Stimulated activated CD4-positive, alpha-beta T cell treated with anti-CD3 and anti-CD28 coated beads, Interleukin-2, amount 100 ng/mL, for 24 hours (primary cell): ENCODE results near the gene TEX101.
A peak's percentile ranks its signal among the peaks of the same experiment; 100 is the strongest.
"Not testable (repeated sequence)": the region's sequence is repeated elsewhere in the genome, so short reads cannot be mapped to it uniquely, and the experiment has no call there.

Source experiments
- DNase-seq, 2 donors: peaks; one replicate each; pipeline ENCODE4 v3.0.0-alpha.2; 2020

The TEX101 gene

GRCh38 chr19:43422000-43422688 is 7.5 kb downstream of the TEX101 start:
- no peak for DNase-seq

- DNase-seq: no peak
These were observed 8.0 kb downstream of the TEX101 start for GRCh38 chr19:43422689-43423066.

- no peak for DNase-seq
These were observed 9.1 kb downstream of the TEX101 start for GRCh38 chr19:43423779-43424178.

- no peak for DNase-seq
These were observed 11.1 kb downstream of the TEX101 start for GRCh38 chr19:43425567-43426392.

GRCh38 chr19:43429395-43429794 is 14.7 kb downstream of the TEX101 start:
- DNase-seq: no peak

GRCh38 chr19:43430142-43430710 is 15.5 kb downstream of the TEX101 start:
- no peak for DNase-seq

DNA sequence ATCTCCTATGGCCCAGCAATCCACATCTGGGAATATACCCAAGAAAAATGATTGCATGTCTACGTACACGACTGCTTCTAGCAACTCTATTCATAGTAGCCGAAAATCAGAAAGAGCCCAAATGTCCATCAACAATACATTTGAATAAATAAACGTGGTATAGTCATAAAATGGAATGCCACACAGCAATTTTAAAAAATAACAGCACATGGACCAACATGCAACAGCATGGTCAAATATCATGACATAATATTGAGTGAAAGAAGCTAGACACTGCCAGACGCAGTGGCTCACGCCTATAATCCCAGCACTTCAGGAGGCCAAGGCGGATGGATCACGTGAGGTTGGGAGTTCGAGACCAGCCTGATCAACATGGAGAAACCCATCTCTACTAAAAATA is 16.3 kb downstream of the TEX101 start:
- no peak for DNase-seq

DNA sequence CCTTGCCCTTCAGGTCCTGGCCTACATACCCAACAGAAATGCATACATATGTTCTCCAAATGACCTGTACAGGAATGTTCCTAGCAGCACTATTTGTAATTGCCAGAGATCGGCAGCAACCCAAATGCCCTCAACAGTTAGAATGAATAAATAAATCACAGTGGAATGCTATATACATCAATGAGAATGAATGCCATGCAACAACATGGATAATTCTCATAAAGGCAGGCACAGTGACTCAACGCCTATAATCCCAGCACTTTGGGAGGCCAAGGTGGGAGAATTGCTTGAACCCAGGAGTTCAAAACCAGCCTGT is 18.6 kb downstream of the TEX101 start:
- no peak for DNase-seq

DNA sequence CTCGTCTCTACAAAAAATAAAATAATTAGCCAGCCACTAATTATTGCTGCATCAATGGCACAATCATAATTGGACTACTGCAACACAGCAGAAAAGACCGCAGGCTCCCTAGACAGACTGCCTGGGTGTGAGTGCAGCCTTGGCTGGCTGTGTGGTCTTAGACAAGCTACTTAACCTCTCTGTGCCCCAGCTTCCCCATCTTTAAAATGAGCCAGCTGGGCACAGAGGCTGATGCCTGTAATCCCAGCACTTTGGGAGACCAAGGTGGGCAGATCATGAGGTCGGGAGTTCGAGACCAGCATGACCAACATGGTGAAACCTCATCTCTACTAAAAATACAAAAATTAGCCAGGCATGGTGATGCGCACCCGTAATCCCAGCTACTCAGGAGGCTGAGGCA is 19.0 kb downstream of the TEX101 start:
- DNase-seq: no peak

GRCh38 chr19:43435775-43436174 is 21.1 kb downstream of the TEX101 start:
- DNase-seq: no peak

- not testable (repeated sequence) for DNase-seq
These were observed 22.6 kb downstream of the TEX101 start for GRCh38 chr19:43437284-43437683.

GRCh38 chr19:43437712-43438111 is 23.0 kb downstream of the TEX101 start:
- no peak for DNase-seq

- DNase-seq: peak in 1 of 2 donors; percentile 20
These were observed 23.8 kb downstream of the TEX101 start for GRCh38 chr19:43438291-43439031.

- peak in 1 of 2 donors; percentile 20 for DNase-seq
These were observed 24.5 kb downstream of the TEX101 start for GRCh38 chr19:43439032-43439708.

DNA sequence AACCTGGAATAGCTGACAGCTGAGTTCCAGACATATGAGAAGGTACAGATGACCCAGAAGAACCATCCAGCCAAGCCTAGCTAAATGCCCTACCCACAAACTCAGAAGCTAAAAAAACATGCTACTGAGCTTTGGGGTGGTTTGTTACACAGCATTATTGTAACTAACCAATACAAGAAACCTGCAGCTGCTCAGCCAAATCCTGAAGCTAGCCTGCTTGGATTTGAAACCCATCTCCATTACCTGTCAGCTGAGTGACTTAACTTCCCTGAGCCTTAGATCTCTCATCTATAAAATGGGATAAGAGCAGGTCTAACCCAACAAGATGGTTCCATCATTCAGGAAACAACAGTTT is 25.0 kb downstream of the TEX101 start:
- no peak for DNase-seq

- DNase-seq: no peak
These were observed 27.0 kb downstream of the TEX101 start for GRCh38 chr19:43441716-43442115.

GRCh38 chr19:43444091-43444490 is 29.4 kb downstream of the TEX101 start:
- not testable (repeated sequence) for DNase-seq

- no peak for DNase-seq
These were observed 30.0 kb downstream of the TEX101 start for GRCh38 chr19:43444531-43445287.

DNA sequence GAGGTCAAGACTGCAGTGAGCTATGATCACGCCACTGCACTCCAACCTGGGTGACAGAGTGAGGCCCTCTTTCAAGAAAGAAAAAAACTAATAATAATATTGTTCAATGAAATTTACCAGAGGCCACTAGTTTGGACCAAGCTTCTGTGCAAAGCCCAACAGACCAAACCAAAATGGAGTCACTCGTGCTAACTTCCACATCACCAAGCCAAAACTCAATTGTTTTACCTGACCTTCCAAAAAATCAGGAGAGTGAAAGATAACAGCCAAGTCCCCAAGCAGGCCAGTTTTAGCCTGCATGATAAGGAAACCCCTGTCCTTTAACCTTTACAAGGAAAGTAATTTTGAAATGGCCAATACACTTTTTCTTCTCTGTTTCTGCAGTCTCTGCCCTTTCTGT is 30.7 kb downstream of the TEX101 start:
- DNase-seq: no peak

DNA sequence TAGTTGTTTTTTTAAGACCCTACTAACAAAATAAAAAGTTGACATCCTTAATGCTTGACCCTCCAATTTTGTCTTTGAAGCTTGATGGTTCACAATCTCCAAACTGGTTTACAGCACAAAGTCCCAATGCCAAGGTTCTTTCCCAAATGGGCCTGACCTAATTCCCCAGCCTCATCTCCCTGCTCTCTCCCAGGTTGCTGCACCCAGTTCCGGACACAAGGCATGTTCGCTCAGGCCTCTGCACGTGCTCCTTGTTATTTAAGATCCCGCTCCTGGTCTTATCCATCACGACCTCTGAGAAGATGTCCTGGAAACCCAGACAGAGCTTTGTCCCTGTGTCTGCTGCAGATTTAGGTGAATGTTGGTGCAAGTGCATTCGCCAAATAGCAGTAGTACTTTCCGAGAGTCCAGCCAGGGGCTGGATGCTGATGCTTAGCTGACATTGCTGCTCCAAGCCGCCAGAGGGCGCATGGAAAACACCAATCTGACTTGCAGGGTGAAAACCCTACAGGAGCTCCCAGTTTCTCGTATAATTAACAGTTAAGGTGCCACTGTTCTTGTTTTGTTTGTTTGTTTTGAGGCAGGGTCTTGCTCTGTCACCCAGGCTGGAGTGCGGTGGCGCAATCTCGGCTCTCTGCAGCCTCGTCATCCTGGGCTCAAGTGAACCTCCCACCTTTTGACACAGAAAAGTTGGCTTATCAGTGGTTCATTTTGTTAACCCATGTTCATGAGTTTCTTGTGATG is 32.2 kb downstream of the TEX101 start:
- DNase-seq: peak; percentile 82 to 83

GRCh38 chr19:43447655-43448054 is 33.0 kb downstream of the TEX101 start:
- no peak for DNase-seq
